ENCODE measurements around the gene MRTFA. TPM values are rescaled to one million over a fixed set of nuclear protein-coding genes. Genes with fewer than 3 reads are reported as not detected.

Gene MRTFA
- total RNA-seq, 1 donor from 2014 or later = 53.0 TPM

DNA sequence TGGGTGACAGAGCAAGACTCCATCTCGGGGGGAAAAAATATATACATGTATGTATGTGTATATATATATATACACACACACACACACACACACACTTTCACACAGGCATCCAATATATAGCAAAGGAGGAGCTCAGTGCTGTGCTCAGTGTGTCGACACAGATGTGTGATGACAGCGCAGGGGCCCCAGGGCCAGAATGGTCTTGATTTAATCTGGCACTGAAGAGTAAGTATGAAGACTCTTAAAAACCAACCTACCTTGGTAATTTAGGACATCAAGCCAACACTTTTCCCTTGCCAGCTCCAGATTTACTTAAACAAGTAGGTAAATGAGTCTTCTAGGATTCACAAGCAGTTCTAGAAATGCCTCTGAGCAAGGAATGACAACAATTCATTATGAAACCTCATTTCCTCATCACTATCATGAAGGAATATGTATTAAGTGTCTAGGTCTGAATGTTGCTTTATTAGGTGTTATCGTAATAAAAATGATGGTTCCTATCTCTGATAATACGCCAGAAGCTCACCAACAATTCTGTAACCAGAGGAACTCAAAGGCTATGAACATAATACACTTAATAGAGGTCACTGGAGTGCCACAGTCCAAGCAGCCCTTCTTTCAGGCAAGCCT, 194.6 kb downstream of the MRTFA start:
- H3K27me3 ChIP-seq (ENCODE audit: control insufficient read depth, insufficient read depth, low read length) = no peaks in the 10 kb centered on the region
- TF ChIP-seq, protein P1, sequence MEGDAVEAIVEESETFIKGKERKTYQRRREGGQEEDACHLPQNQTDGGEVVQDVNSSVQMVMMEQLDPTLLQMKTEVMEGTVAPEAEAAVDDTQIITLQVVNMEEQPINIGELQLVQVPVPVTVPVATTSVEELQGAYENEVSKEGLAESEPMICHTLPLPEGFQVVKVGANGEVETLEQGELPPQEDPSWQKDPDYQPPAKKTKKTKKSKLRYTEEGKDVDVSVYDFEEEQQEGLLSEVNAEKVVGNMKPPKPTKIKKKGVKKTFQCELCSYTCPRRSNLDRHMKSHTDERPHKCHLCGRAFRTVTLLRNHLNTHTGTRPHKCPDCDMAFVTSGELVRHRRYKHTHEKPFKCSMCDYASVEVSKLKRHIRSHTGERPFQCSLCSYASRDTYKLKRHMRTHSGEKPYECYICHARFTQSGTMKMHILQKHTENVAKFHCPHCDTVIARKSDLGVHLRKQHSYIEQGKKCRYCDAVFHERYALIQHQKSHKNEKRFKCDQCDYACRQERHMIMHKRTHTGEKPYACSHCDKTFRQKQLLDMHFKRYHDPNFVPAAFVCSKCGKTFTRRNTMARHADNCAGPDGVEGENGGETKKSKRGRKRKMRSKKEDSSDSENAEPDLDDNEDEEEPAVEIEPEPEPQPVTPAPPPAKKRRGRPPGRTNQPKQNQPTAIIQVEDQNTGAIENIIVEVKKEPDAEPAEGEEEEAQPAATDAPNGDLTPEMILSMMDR (IDR thresholded peaks at IDR 0.05; ENCODE audit: insufficient read depth, low read length, poor library complexity, severe bottlenecking) = no peak
- H3K36me3 ChIP-seq (ENCODE audit: control insufficient read depth, insufficient read depth, low read length) = no peaks in the 10 kb centered on the region
- no peak overlapping the region for H3K4me3 ChIP-seq (ENCODE audit: low read depth, low read length)
- DNase-seq (ENCODE audit: low read depth) = no peak

DNA sequence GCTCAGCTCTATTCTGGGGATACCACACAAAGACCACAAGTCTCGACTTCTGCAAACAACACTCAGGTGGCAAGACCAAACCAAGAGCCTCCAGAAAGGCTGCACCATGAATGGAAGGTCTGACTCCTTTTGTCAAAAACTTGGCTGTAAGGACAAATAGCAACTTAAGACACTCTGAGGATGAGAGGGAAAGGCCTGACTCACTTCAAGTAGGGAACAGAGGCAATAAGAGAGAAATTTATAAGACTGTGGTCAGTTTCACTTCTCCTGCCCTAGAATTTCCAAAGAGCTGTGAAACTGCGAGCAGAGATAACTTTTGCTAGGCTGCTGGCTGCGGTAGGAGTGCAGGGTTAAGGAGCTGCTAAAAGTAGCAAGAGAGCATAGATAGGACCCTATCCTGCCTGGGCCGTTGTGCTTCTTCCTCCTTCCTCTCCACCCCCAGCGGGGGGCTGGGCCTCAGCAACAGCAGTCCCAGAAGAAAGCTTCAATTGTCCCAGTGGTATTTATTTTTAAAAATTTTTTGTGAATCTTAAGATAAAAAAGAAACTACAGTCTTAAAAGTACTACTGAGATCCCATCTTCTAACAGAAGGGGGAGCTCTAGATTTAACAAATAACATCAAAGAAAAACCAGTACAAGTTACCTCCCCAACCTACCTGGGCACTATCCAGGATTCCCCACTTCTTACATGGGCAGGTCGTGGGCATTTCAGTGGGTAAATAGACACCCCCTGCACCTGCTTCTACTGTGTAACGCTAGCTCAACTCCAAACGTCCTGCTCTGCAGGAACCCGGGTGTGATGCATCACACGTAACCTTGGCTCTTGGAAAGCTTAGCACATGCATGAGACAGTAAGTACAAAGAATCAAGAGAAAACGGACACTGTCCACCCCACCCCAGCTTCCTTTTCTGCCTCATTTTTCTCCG, 199.8 kb downstream of the MRTFA start:
- peak; percentile 21 for DNase-seq (ENCODE audit: low read depth)
- H3K4me3 ChIP-seq (ENCODE audit: low read depth, low read length) = no peak overlapping the region
- TF ChIP-seq, protein P1 (IDR thresholded peaks at IDR 0.05; ENCODE audit: insufficient read depth, low read length, poor library complexity, severe bottlenecking) = peak; percentile 52
- no peaks in the 10 kb centered on the region for H3K36me3 ChIP-seq (ENCODE audit: control insufficient read depth, insufficient read depth, low read length)
- H3K27me3 ChIP-seq (ENCODE audit: control insufficient read depth, insufficient read depth, low read length) = no peaks in the 10 kb centered on the region

DNA sequence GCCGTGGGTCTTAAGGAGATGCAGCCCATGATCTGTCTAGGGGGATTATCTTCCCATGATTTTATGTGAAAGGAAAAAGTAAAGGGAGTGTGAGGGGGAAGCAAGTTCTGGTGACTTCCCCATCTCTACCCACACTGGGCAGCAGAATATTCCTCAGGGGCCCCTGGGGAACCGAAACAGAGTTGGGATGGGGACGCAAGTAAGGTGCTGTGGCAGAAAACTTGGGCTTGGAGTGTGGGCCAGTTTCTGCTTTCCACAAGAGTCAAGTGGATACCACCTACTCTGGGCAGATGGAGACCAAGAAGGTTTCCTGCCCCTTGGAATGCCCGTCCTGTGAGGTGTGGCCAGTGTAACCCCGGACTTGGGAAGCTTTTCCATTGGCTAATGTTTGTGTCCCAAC, 201.8 kb downstream of the MRTFA start:
- no peak for DNase-seq (ENCODE audit: low read depth)
- Histone ChIP-seq H3K4me3 (ENCODE audit: low read depth, low read length) (no peak overlapping the region), H3K36me3 (ENCODE audit: control insufficient read depth, insufficient read depth, low read length) (peaks cover 3% of the 10 kb centered on the region), H3K27me3 (ENCODE audit: control insufficient read depth, insufficient read depth, low read length) (no peaks in the 10 kb centered on the region)
- TF ChIP-seq, protein P1 (IDR thresholded peaks at IDR 0.05; ENCODE audit: insufficient read depth, low read length, poor library complexity, severe bottlenecking) = no peak

DNA sequence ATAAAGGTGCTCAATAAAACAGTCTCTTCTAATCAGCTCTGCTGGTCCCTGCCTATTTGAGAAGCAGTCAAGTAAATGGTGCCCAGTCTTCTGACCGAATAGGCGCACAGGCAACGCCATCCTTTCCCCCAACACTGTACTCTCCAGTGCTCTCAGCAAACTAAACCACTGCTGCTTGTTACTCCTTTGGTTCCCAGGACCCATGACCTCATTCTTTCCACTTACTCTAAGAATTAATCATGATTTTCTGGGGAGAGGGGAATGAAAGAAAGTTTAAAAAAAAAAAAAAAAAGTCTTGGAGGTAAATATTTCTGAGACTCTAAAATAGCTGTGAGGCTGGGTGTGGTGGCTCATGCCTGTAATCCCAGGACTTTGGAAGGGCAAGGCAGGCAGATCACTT, 202.4 kb downstream of the MRTFA start:
- TF ChIP-seq, protein P1 (IDR thresholded peaks at IDR 0.05; ENCODE audit: insufficient read depth, low read length, poor library complexity, severe bottlenecking) = no peak
- no peak overlapping the region for H3K4me3 ChIP-seq (ENCODE audit: low read depth, low read length)
- H3K36me3 ChIP-seq (ENCODE audit: control insufficient read depth, insufficient read depth, low read length) = peaks cover 3% of the 10 kb centered on the region
- no peak for DNase-seq (ENCODE audit: low read depth)
- no peaks in the 10 kb centered on the region for H3K27me3 ChIP-seq (ENCODE audit: control insufficient read depth, insufficient read depth, low read length)

- DNase-seq (ENCODE audit: low read depth) = no peak
- Histone ChIP-seq H3K27me3 (ENCODE audit: control insufficient read depth, insufficient read depth, low read length) (no peaks in the 10 kb centered on the region), H3K36me3 (ENCODE audit: control insufficient read depth, insufficient read depth, low read length) (peaks cover 3% of the 10 kb centered on the region), H3K4me3 (ENCODE audit: low read depth, low read length) (no peak overlapping the region)
- TF ChIP-seq, protein P1 (IDR thresholded peaks at IDR 0.05; ENCODE audit: insufficient read depth, low read length, poor library complexity, severe bottlenecking) = no peak
Observed at GRCh38 chr22:40433416-40434090, 203.0 kb downstream of the MRTFA start.

Data from kidney epithelial cell (primary cell).